KMS-11 (cell line): ENCODE results near the gene FOXO1.

Source experiments
- H2AFZ ChIP-seq: fragments of 200-600 bp; sonication (generic); 2 replicates; pipeline ENCODE4 v1.6.1; 2016; ENCODE audit warnings: antibody characterized with exemption, mixed run types, low read depth
- H3K27ac ChIP-seq: fragments of 200-600 bp; sonication (generic); 2 replicates; pipeline ENCODE4 v1.6.1; 2016; ENCODE audit warnings: mild to moderate bottlenecking, mixed run types
- H3K27me3 ChIP-seq: fragments of 200-600 bp; sonication (generic); 2 replicates; pipeline ENCODE4 v1.6.1; 2017; ENCODE audit warnings: mild to moderate bottlenecking, low read depth, mixed run types, moderate library complexity; ENCODE audit not compliant: insufficient read depth
- H3K36me3 ChIP-seq: fragments of 200-600 bp; sonication (generic); 2 replicates; pipeline ENCODE4 v1.6.1; 2017; ENCODE audit warnings: mild to moderate bottlenecking, mixed run types; ENCODE audit not compliant: insufficient read depth
- H3K4me1 ChIP-seq: fragments of 200-600 bp; sonication (generic); 2 replicates; pipeline ENCODE4 v1.6.1; 2016; ENCODE audit warnings: mild to moderate bottlenecking, low read depth, mixed run types; ENCODE audit not compliant: poor library complexity, severe bottlenecking
- H3K4me2 ChIP-seq: fragments of 200-600 bp; sonication (generic); 2 replicates; pipeline ENCODE4 v1.7.0; 2016; ENCODE audit warnings: mild to moderate bottlenecking, mixed run types
- H3K4me3 ChIP-seq: fragments of 200-600 bp; sonication (generic); IDR thresholded peaks from 2 replicates; pipeline ENCODE4 v1.6.1; 2017; ENCODE audit warnings: low read depth, low read length, mixed read lengths; ENCODE audit not compliant: insufficient read depth
- H3K79me2 ChIP-seq: fragments of 200-600 bp; sonication (generic); 2 replicates; pipeline ENCODE4 v1.6.1; 2016; ENCODE audit warnings: low read depth, mixed run types; ENCODE audit not compliant: insufficient read depth
- H3K9ac ChIP-seq: fragments of 200-600 bp; sonication (generic); 2 replicates; pipeline ENCODE4 v1.6.1; 2016; ENCODE audit warnings: mild to moderate bottlenecking, mixed run types
- H4K20me1 ChIP-seq: fragments of 200-600 bp; sonication (generic); 2 replicates; pipeline ENCODE4 v1.6.1; 2016; ENCODE audit warnings: mild to moderate bottlenecking, mixed run types; ENCODE audit not compliant: insufficient read depth
- TF ChIP-seq, protein P1 (sequence below): fragments of 200-600 bp; sonication (generic); conservative IDR thresholded peaks from 2 replicates; pipeline ENCODE4 v1.6.1; 2017; ENCODE audit warnings: low read depth, mild to moderate bottlenecking, antibody characterized with exemption, low read length, moderate library complexity, mixed read lengths

FOXO1 gene

DNA sequence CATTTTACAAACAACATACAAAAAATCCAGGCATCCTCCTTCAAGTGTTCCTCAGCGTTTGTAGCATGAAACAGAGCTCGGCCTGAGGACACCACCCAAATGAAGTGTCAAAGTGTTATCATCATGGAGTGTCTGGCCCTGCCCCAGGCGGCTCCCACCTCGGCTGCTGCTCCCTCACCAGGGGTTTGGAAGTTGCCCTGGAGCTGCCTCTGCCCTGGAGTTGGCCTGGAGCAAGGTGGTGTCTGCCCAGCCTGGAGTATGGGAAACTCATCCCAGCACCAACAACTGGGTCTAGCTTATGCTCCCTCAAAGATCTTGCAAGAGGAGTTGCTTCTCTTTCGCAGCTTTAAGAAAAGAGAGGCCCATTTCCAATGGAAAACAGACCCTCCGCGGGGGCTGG lies 120.4 kb downstream of the FOXO1 start:
- no peaks in the 10 kb centered on the region for H3K27me3 ChIP-seq
- H3K27ac ChIP-seq: no peak overlapping the region
- no peak overlapping the region for H2AFZ ChIP-seq
- H3K79me2 ChIP-seq: no peaks in the 10 kb centered on the region
- H3K4me1 ChIP-seq: no peaks in the 10 kb centered on the region
- no peak overlapping the region for H3K9ac ChIP-seq
- no peaks in the 10 kb centered on the region for H4K20me1 ChIP-seq
- TF ChIP-seq, protein P1, sequence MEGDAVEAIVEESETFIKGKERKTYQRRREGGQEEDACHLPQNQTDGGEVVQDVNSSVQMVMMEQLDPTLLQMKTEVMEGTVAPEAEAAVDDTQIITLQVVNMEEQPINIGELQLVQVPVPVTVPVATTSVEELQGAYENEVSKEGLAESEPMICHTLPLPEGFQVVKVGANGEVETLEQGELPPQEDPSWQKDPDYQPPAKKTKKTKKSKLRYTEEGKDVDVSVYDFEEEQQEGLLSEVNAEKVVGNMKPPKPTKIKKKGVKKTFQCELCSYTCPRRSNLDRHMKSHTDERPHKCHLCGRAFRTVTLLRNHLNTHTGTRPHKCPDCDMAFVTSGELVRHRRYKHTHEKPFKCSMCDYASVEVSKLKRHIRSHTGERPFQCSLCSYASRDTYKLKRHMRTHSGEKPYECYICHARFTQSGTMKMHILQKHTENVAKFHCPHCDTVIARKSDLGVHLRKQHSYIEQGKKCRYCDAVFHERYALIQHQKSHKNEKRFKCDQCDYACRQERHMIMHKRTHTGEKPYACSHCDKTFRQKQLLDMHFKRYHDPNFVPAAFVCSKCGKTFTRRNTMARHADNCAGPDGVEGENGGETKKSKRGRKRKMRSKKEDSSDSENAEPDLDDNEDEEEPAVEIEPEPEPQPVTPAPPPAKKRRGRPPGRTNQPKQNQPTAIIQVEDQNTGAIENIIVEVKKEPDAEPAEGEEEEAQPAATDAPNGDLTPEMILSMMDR: no peak
- no peak overlapping the region for H3K4me2 ChIP-seq
- no peak overlapping the region for H3K4me3 ChIP-seq
- H3K36me3 ChIP-seq: no peaks in the 10 kb centered on the region

DNA sequence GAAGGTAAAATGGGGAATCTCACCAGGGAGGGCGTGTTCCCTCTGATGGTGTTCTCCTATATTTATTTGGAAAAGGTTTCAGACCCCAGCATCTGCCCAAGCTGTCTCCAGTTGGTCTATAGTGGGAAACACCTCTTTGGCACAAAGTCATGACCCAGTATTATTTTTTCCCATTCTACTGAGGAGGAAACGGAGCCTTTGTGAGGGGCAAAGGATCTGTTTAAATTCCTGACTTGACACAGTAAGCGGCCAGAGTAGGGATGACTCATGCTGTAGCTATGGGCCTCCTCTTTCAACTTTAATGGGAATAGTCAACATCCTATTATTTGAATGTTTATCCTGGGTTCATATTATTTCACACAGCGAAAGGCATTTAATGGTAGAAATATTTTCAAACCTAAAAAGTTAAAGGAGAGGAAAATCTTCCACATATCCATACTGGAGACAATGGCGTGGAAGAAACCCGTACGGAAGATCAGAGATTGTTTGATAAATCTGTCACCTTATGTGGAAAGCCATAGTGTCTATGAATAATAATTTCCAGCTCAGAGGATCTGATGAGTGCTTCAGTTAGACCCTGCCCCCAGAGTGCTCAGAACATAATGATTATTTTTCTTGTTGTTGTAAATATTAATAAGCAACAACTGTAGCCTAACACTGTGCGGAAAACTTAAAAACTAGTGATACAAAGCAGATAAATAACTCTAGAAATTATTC lies 126.0 kb downstream of the FOXO1 start:
- Histone ChIP-seq H3K4me2 (no peak overlapping the region), H3K27ac (no peak overlapping the region), H3K4me1 (no peaks in the 10 kb centered on the region), H4K20me1 (no peaks in the 10 kb centered on the region), H3K79me2 (no peaks in the 10 kb centered on the region), H3K9ac (no peak overlapping the region), H3K27me3 (no peaks in the 10 kb centered on the region), H3K36me3 (no peaks in the 10 kb centered on the region), H3K4me3 (no peak overlapping the region), H2AFZ (no peak overlapping the region)
- TF ChIP-seq, protein P1: no peak

DNA sequence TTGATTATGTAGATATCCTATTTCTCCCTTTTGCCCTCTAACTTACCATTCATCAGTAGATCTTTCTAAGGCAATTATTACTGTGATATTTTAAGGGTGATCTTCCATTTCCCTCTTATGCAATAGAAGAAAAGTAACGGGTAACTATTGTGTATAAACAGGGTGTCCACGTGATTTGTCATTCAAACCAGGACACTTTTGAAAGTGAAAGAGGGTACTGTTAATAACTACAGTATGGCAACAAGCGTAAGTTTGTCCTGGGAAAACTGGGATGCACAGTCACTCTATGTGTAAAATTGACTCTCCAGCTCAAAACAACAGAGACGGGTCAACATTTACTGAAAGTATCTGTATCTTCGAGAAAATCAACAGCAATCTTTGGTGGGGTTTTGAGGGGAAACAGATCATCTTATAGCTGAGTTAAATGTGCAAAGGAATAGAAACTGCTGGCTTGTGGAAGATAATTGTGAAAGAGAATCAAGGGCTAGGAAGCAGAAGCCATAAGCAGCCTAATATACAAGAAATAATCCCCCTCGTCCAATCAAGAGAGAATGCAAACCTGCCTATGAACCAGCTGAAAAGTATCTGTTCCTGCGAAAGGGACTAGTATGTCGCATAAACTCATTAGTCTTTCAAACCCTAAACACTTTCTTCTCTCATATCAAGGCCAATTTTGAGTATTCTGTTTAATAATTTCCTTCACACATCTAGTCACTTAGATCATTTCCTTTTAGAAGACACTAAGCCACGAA lies 126.7 kb downstream of the FOXO1 start:
- Histone ChIP-seq H4K20me1 (no peaks in the 10 kb centered on the region), H3K4me3 (no peak overlapping the region), H3K79me2 (no peaks in the 10 kb centered on the region), H3K36me3 (no peaks in the 10 kb centered on the region), H3K4me1 (no peaks in the 10 kb centered on the region), H3K27me3 (no peaks in the 10 kb centered on the region), H3K4me2 (no peak overlapping the region), H2AFZ (no peak overlapping the region), H3K27ac (no peak overlapping the region), H3K9ac (no peak overlapping the region)
- TF ChIP-seq, protein P1: no peak

DNA sequence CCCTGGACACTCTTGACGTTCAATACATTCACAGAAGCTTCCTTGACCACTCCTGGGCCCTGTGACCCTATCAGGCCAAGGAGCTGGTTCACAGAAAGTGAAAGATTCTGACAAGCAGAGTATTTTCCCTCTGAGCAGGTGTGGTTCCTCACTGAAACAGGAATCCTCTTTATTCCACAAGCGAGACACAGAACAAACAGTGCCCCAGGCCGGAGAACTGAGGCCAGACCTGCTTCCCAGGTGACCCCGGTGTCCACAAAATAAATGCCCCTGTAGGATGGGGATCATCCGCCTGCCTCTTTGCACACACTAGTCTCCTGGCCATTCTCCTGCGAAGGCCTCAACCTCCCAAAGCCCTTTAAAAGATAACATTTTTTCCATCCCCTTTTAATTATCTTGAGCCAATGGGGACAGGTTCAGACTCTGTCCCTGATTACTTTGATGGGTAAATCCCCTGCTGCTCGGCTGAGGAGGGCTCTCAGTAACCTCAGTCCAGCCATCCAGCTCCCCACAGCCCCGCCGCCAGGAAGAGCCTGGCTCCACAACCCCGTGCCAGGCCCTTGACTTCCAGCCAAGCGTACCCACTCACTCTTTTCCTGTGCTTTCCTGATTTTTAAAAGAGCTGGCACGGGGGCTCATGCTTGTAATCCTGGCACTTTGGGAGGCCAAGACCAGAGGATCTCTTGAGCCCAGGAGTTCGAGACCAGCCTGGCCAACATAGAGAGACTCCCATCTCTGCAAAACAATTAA lies 129.1 kb downstream of the FOXO1 start:
- no peak overlapping the region for H3K4me2 ChIP-seq
- no peaks in the 10 kb centered on the region for H3K36me3 ChIP-seq
- H3K79me2 ChIP-seq: no peaks in the 10 kb centered on the region
- no peak overlapping the region for H3K27ac ChIP-seq
- H3K9ac ChIP-seq: no peak overlapping the region
- no peak overlapping the region for H2AFZ ChIP-seq
- no peaks in the 10 kb centered on the region for H4K20me1 ChIP-seq
- H3K27me3 ChIP-seq: no peaks in the 10 kb centered on the region
- H3K4me1 ChIP-seq: peaks cover 6% of the 10 kb centered on the region
- TF ChIP-seq, protein P1: no peak
- no peak overlapping the region for H3K4me3 ChIP-seq
